NCI-H82 treated with DMSO at 0.1 percent for 48 hours (cell line): Measurements from ENCODE around the gene PDE4DIP.
"Not testable (repeated sequence)": the region's sequence is repeated elsewhere in the genome, so short reads cannot be mapped to it uniquely, and the experiment has no call there.

Source experiments
- DNase-seq: peaks from one replicate; lab custom pipeline; 2025; ENCODE audit not compliant: unreplicated experiment; lab: John Stamatoyannopoulos, UW

Gene PDE4DIP

GRCh38 chr1:148844220-148844619 lies at the start of gene PDE4DIP:
Gene PDE4DIP (plus strand): TSS chr1:148844428. CDS start chr1:148844775, 347 bp downstream.
- not testable (repeated sequence) for DNase-seq

GRCh38 chr1:148808268-148808928 lies 35.8 kb upstream of the PDE4DIP start:
- not testable (repeated sequence) for DNase-seq

GRCh38 chr1:148808929-148809283 lies 35.3 kb upstream of the PDE4DIP start:
- not testable (repeated sequence) for DNase-seq

- not testable (repeated sequence) for DNase-seq
Observed at GRCh38 chr1:148822180-148822579, 22.0 kb upstream of the PDE4DIP start.

- DNase-seq, result not testable (repeated sequence)
Observed at GRCh38 chr1:148823822-148824221, 20.4 kb upstream of the PDE4DIP start.

GRCh38 chr1:148825029-148825428 lies 19.2 kb upstream of the PDE4DIP start:
- DNase-seq, result not testable (repeated sequence)

GRCh38 chr1:148828531-148828930 lies 15.7 kb upstream of the PDE4DIP start:
- DNase-seq, result not testable (repeated sequence)

GRCh38 chr1:148828962-148829361 lies 15.3 kb upstream of the PDE4DIP start:
- DNase-seq, result not testable (repeated sequence)

GRCh38 chr1:148829365-148829764 lies 14.9 kb upstream of the PDE4DIP start:
- DNase-seq, result not testable (repeated sequence)

- DNase-seq, result not testable (repeated sequence)
Observed at GRCh38 chr1:148841262-148841661, 3.0 kb upstream of the PDE4DIP start.

- DNase-seq, result not testable (repeated sequence)
Observed at GRCh38 chr1:148844651-148845050, 423 bp downstream of the PDE4DIP start.

- not testable (repeated sequence) for DNase-seq
Observed at GRCh38 chr1:148845068-148845467, 840 bp downstream of the PDE4DIP start.

GRCh38 chr1:148850347-148850746 lies 6.1 kb downstream of the PDE4DIP start:
- not testable (repeated sequence) for DNase-seq

GRCh38 chr1:148850840-148851239 lies 6.6 kb downstream of the PDE4DIP start:
- DNase-seq, result not testable (repeated sequence)

- DNase-seq, result not testable (repeated sequence)
Observed at GRCh38 chr1:148851684-148852083, 7.5 kb downstream of the PDE4DIP start.

- DNase-seq, result not testable (repeated sequence)
Observed at GRCh38 chr1:148853363-148853762, 9.1 kb downstream of the PDE4DIP start.

- not testable (repeated sequence) for DNase-seq
Observed at GRCh38 chr1:148854063-148854462, 9.8 kb downstream of the PDE4DIP start.

- DNase-seq, result not testable (repeated sequence)
Observed at GRCh38 chr1:148855367-148855766, 11.1 kb downstream of the PDE4DIP start.

- not testable (repeated sequence) for DNase-seq
Observed at GRCh38 chr1:148860049-148860448, 15.8 kb downstream of the PDE4DIP start.

- not testable (repeated sequence) for DNase-seq
Observed at GRCh38 chr1:148860579-148861259, 16.5 kb downstream of the PDE4DIP start.

- not testable (repeated sequence) for DNase-seq
Observed at GRCh38 chr1:148862590-148862989, 18.4 kb downstream of the PDE4DIP start.

- DNase-seq, result not testable (repeated sequence)
Observed at GRCh38 chr1:148868924-148869633, 24.9 kb downstream of the PDE4DIP start.
